8988T (cell line): ENCODE data around the gene MYO15A.
"Not testable (repeated sequence)": the region's sequence is repeated elsewhere in the genome, so short reads cannot be mapped to it uniquely, and the experiment has no call there.

Source experiments
- DNase-seq: peaks from one replicate; pipeline ENCODE4 v3.0.0; 2011

MYO15A gene

DNA sequence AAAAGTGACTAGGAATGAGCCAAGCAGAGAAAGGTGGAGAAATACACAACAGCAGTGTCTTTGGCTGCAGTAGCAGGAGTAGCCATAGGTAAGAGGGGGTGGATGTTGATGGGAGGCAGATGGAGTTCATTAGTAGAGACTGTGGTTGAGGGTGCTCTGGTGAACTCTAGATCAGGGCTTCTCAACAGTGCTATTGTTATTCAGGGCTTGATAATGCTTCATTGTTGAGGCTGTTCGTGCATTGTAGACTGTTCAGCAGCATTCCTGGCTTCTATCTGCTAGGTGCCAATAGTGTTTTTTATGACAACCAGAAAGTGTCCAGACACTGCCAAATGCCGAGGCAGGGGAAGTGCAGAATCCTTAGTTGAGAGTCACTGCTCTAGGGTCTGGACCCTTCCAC lies 78.7 kb downstream of the MYO15A start:
- DNase-seq, result no peak

DNA sequence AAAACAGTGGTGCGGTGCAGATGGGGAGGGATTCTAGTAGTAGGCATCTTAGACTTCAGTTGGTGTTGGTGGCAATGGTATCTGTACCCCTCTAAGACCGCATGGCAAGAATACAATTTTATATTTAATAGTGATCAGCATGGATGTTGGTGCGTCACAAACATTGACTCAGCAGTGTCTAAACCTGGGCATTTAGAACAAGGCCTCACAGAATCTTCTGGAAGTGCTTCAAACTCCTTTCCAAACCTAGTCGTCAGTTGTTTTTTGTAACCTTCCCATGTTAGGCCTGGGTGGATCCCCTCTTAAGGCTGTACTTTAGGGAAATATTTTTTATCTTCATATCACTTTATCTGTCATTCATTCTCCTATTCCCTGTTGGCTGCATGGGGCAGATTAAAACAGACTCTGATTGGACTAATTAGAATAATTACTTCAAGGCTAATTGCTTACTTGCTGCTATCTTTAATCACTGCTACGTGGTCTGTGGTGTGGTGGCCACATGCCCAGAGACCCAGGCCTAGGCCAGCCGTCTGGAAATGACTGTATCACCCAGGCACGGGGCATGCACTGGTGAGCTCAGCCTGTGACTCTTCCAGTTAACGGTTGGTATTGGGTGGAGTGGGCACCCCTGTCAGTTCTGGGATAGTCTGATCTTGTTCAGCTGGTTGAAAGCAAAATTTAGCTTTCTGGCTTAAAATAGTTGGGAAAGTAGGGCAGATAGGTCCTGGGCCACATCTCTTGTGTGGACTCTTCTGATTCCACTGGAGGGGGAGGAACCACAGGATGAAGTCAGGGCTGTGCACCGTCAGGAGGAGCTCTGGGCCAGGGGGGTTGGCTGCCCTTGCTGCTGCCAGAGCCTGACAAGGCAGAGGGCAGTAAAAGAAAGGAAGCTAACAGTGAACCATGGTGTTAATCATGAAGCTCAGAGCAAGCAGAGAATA lies 79.5 kb downstream of the MYO15A start:
- DNase-seq, result no peak

DNA sequence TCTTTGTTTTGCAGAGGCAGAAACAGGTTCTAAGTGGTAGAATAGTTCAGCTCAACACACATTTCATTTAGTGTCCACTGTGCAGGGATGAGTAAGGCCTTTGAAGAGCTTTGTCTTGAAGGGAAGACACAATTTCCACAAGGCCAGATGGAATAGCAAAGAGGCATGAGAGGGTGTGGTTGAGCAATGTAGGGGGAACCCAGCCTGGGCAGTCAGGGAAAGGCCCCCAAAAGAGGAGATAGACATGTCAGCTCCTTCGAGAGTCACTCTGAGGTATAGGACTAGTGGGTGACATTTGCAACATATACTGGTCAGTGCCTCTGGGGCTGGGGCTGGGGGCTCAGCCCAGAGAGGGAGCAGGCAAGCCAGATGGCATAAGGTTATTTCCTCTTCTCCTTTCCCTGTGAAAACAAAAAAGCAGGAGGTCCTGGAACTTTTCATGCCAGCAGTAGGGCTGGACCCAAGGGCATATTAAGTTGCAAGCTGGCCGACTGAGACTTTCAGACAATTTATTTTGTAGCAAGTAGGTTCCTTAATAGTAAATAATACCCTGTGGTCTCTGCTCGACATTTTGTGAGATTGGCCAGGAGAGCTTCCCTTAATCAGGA lies 82.2 kb downstream of the MYO15A start:
- no peak for DNase-seq

DNA sequence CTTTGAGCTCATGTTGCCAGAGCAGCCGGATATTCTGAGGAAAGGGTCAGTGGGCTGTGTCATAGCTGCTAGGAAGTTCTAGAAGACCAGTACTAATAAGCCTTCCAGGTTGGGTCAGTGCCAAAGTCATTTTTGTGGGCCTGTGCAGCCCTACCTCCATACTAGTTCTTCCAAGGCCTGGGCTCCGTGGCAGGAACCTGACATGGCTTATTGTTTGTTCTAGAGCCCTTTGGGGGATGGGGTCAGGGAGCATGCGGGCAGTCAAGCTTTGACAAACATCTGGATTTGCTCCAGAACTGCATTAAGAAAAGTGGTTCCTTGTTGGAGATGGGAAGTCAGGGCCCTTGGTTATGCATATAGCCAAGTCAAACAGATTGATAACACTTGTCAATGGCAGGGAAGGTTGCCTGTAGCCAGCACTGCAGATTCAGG lies 82.7 kb downstream of the MYO15A start:
- DNase-seq, result no peak

DNA sequence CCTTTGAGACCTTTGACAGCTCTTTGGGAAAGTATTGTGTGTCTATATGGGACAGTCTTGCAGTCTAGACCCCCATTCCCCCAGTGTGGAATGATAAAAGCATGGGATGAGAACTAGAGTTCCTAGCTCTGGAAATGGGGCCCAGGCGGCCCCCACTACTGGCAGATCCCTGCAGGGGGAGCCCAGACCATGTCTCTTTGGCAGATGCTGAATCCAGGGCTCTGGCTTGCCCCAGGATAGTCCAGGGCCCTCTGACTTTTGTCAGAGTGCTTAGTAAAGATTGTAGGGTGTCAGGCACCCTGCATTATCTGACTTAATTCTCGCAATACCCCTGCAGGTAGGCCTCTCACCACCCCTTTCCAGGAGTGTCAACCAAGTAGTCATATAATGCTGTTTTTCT lies 83.4 kb downstream of the MYO15A start:
- DNase-seq, result peak; percentile 48

DNA sequence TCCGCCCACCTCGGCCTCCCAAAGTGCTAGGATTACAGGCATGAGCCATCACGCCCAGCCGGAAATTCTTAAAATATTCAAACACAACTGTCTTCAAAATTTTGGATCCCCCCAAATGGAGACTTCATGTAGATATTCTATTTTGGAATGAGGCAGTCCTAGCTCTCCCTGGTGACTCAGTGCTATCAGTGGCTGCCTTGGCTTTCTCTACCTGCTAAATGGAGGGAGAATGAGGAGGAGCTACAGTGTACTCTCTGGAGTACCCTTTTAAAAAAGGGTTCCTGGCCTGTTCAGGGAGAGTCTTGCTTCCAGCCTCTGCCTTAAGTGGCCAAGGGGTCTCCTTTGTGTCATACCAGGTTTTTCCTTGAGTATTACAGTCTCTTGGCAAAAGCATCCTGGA lies 85.8 kb downstream of the MYO15A start:
- no peak for DNase-seq

DNA sequence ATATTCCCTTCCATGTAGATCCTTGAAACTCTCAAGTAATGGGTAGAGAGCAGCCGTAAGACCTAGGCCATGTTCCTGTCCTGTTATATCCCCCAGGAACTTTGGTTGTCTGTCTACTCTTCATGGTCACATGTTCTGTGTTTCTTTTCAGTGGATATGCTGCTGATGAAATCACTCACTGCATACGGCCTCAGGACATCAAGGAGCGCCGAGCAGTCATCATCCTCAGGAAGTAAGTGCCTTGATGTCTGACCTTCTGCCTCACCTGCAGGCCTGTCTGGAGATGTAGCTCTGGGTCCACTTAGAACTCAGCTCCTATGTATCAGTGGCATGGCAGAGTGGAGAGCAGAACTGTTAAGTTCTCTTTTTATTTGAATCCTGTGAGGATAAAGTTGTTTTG lies 86.2 kb downstream of the MYO15A start:
- DNase-seq, result no peak

DNA sequence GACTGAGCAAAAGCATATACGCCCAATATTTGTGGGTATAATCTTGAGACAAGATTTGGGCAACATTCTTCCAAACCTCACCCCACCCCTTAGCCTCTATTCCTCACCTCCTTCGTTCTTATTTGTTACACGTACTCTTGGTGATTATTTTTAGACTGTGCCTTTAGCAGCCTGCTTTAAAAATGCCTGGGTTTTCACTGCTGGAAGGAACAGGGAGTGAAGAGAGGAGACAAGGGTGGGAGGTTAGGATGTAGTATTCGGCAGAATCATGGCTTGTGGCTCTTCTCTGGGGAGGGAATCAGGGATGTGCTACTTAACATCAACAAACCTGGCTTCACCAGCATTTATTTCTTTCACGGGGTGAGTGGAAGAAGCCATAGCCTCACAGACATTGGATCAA lies 86.7 kb downstream of the MYO15A start:
- no peak for DNase-seq

DNA sequence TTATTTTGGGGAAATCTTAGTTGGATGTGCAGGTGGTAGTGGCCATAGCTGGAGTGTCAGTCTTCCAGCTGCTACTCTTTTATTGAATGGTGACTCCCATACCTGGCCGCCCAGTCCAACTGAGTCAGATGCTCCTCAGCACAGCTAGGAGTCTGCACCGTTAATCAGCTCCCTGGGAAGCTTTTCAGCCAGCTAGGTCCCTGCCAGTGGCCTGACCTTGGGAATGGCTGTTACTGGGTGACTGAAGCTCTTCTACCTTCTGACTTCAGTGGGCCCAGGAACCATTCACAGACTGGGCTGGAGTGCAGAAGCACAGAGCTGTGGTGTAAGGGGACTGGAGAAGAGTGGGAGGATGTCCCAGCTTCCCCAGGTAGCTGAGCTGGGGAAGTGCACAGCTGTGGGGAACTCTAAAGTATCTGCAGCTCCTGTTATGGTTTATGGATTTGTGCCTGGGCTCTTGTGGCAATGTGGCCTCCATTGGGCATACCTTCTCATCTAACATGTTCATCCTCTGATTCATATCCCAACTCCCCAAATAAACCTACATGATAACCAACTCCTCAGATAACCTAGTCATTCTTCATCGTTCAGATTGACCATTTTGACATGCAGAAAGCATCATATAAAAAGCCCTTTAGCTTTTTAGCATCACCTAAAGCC lies 89.1 kb downstream of the MYO15A start:
- DNase-seq, result no peak

DNA sequence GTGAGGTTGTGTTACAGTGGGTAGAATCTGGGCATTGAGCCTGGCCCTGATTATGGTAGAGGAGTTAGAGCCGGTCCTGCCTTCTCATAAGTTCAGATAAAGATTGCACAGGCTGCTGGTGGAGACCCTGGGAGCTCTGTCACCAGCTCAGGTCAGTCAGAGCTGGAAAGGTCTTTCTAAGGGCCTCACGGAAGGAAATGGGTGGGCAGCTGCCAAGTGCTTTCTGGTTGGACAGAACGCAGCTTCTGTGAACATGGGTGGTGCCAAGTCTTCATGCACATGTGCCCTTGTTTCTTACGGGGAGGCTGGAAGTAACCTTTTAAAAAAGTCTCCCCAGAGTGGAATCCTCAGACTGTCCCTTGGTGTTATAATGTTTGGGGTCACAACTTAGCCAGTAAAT lies 90.0 kb downstream of the MYO15A start:
- DNase-seq, result no peak

DNA sequence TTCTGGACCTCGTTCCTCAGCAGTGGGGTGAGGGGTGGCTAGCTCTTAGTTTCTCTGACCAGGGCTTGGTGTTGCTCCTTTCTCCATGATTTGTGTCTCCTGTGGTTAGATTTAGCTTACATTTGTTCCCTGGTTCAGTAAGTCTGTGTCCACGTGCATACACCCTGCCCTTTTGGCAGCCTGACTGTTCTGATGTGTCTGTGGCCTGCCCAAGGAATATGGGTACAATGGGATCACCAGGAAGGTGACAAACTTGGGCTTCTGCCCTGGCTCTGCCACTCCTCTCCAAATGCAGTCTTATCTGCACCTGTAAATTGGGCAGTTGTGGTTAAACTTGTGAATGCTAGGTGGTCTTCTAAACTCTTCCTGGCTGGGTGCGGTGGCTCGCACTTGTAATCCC lies 92.6 kb downstream of the MYO15A start:
- DNase-seq, result no peak

DNA sequence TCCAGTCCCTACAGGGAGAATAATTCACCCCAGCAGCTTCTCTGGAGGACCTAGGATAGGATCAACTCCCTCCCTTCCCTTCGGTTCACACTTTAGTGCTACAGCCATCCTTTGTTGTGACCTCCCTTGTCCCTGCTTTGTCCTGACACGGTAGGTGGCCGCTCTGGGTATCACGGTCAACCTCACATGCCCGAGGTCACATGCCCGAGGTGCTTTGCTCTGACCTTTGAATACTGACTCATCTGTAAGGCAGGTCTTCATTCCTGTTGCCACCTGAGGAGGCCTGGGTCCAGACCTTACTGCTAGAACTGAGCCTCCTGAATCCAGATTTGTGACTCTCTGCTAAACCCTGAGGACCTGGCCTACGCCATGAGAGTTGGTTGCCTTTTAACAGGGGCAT lies 94.8 kb downstream of the MYO15A start:
- DNase-seq, result no peak

DNA sequence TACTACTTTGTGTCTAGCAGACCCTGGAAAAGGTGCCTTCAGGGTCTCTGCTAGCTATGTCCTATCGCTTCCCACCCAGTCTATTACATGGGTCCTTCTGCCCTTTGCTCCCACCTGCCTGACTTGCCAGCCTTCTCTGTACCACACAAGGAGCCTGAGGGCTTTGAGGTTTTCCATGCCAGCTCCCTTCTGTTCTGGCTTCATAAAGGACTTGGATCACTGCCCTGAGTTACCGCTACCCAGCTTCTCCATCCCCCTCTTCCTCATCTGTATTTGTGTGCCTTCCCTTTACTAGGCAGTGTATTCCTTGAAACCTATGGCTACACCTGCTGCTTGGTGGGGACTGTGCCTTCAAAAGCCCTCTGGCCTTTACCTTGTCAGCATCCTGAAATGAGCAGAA lies 97.3 kb downstream of the MYO15A start:
- no peak for DNase-seq

DNA sequence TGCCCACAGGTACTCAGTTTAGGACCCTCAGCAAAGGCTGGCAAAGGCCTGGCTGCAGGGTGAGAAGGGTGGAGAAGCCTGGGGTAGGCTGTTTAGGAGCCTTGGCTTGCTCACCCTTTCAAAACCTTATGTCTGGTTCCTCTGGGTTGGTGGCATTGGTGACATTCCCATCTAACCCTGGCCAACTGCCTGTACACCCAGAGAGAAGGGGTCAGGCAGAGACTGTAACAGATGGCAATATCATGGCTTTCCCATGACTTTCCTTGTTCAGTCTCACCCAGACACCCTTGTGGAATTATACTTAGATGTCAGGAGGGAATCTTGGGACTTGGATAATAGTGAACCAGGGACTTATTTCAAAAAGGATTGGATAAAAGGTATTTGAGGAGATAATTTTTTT lies 98.4 kb downstream of the MYO15A start:
- no peak for DNase-seq

DNA sequence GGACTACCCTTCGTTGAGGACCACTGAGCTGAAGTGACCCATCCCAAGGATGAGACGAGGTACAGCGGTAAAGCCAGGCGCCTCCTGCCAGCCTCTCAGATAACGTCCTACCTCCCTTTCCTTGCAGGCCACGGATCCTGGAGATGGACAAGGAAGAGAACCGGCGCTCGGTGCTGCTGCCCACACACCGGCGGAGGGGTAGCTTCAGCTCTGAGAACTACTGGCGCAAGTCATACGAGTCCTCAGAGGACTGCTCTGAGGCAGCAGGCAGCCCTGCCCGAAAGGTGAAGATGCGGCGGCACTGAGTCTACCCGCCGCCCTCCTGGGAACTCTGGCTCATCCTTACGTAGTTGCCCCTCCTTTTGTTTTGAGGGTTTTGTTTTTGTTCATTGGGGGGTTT lies 99.5 kb downstream of the MYO15A start:
- DNase-seq, result no peak

DNA sequence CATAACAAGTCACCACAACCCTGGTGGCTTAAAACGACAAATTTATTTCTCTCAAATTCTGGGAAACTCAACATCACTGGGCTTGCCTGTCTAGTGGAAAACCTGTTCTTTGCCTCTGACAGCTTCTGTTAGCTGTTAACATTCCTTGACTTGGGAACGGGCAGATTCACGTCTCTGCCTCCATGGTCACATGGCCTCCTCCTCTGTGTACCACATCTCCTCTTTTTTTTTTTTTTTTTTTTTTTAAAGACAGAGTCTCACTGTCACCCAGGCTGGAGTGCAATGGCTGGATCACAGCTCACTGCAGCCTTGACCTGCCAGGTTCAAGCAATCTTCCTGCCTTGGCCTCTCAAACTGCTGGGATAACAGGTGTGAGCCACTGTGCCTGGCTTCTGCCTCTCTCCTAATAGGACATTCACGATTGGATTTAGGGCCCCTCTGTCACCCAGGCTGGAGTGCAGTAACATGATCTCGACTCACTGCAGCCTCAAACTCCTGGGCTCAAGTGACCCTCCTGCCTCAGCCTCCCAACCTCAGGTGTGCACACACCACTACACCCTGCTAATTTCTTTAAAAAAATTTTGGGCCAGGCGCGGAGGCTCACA lies 105.2 kb downstream of the MYO15A start:
- DNase-seq, result no peak

DNA sequence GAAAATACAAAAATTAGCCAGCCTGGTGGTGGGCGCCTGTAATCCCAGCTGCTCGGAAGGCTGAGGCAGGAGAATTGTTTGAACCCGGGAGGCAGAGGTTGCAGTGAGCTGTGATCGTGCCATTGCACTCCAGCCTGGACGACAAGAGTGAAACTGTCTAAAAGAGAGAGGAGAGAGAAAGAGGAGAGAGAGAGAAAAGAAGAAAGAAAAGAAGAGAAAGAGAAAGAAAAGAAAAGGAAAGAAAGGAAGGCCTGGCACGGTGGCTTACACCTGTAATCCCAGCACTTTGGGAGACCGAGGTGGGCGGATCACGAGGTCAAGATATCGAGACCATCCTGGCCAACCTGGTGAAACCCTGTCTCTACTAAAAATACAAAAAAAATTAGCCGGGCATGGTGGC lies 108.3 kb downstream of the MYO15A start:
- not testable (repeated sequence) for DNase-seq

DNA sequence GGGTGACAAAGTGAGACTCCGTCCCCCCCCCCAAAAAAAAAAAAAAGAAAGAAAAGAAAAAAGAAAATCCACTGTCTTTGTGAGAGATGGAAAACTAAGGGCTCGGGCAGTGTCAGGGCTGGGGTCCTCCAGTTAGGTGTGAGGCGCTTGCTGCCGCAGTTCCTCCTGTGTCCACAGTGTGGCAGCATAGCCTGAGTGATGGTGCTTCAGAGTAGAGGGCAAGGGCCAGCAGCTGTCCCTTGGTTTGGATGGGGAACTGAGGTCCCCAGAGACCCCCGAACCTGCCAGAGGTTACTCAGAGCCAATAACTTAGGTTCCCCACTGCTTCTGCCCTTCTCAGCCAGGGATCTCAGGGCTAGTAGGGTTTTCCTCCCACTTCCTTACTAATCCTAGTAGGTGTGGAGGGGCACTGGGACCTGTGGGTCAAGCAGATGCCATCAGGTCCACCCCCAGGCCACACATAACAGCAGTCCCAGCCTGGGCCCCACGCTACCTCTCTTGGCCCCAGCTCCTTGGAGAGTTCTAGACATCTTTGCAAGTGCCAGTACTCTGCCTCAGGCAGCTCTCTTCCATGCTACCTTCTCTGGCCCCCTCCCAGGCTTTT lies 109.0 kb downstream of the MYO15A start:
- peak; percentile 84 for DNase-seq

DNA sequence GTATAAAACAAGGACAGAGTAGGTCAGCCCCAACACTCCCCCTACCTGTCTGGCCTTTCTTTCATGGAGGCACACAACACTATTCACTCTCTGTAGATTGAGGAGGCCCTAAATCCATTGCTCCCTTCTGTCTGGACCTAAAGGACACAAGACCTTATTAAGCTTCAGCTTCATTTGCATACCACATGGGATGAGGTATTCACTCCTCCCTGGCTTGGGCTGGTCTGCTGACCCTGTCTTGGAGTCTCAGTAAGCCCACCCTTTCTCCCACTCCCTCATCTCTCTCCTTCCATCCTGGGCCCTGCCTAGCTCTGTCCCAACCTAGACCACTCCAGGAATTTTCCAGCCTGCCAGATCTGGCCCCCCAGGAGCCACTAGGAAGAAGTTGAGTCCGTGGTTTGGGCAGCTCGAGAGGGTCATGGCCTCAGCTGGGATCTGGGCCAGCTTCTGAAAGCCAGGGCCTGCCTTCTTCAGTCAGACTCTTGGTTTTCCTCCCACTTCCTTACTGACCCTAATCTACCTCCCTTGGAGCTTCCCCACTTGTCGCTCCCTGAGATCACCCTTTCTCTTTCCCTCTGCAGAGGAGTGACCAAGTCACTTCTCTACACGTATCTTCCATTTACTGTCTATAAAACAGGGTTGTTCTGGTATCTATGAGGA lies 110.3 kb downstream of the MYO15A start:
- no peak for DNase-seq

DNA sequence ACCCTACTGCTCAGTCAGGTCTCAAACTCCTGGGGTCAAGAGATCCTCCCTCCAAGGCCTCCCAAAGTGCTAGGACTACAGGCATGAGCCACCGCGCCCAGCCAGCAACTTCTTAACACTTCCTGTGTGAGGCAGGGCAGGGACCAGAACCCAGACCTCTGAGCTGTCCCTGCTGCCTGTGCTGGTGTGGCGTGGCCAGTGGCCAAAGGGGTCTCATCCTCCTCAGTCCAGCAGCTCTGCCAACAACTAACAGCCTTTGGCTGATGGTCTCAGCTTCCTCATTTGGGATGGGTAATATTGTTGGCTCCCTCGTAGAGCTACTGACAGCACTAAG lies 115.5 kb downstream of the MYO15A start:
- DNase-seq, result no peak

DNA sequence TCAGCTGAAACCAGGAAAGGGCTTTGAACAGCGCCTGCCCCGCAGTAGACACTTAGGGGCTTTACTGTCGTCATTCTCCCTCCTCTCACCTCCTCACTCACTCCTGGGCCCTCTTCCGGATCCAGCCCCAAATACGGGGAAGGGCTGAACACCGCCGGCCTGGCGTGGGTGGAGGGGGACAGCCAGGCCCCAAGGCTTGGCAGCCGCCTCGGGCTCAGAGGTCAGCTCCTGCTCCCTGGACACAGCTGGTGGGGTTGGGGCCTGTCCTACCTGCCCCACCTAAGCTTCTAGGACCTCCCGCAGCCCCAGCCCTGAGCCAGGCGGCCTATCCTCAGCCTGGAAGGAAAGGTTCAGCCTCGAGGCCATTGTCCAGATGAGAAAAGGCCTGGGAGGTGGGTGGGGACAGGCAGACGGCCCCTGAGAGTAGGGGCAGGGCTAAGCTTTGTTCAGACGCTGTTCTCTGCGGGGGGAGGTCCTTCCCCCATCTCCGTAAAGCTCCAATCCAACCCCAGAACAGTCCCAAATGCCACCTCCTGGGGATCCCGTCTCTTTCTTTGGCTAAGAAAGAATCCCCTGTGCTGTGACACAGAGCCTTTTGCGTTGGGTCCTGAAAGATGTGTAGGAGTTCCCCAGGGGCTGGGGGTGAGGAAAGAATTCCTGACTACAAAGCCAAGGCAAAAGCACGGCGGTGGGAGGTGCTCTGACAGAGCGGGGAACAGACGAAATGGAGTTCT lies 116.0 kb downstream of the MYO15A start:
- peak; percentile 8 for DNase-seq

DNA sequence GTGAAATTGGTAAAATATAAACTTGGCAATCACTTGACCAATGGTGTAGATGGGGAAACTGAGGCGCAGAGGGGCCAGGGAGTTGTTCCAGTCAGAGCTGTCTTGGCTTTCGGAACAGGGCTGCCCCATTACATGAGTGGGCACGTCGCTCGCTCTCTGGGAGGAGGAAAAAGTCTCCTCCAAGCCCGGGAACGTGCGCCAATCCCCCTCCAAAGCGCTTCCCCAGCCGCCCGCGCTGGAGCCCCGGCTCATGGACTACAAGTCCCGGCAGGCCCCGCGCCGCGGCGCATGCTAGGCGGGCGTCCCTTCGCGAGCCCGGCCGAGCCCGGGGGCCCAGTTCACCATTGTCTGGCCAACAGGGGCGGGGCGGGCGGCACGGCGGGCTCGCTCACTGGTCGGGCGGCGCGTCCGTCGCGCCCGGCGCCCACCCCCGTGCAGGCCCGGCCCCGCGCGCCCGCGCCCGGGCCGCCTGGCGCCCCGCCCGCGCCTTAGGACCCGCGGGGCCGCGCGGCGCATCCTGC lies 116.6 kb downstream of the MYO15A start, which contains the start of gene LLGL1:
Gene LLGL1 (plus strand): TSS at position 515 of the 521 bp plus-strand sequence. CDS start 48 bp downstream, outside the sequence.
- DNase-seq, result peak; percentile 100
